Measurements from ENCODE around the gene TEX30.
A peak's percentile ranks its signal among the peaks of the same experiment; 100 is the strongest.

Gene TEX30

DNA sequence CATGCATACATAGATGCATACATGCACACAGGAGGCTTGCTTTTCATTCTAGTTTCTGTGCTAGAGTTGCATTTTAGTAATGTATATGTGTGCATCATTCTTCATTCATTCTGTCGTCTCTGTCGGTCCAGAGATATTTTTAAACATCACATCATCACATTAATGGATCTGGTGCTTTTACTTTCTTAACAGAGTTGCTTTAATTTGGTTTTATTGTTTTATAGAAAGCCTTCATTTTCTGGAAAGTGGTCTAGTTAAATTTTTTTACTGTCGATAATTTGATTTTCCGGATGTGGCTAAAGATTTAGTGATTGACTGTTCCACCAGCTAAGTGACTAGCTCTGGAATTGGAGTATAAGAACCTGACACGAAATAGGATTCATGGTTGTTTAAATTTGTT, 42.2 kb upstream of the TEX30 start:
- Histone ChIP-seq H3K36me3 (replicated peaks; ENCODE audit: low read depth, low read length) (peaks cover 35% of the 10 kb centered on the region), H3K27me3 (ENCODE audit: low read depth, low read length) (no peaks in the 10 kb centered on the region), H3K4me3 (ENCODE audit: low read length) (no peak overlapping the region), H3K9me3 (ENCODE audit: insufficient read depth, low read length) (peaks cover 5% of the 10 kb centered on the region; the same call in 1 of the 2 replicates), H3K9ac (ENCODE audit: low read length) (no peak overlapping the region), H3K79me2 (ENCODE audit: low read length) (0 out of 2 replicates have a peak, but pooled peaks cover 4% of the 10 kb centered on the region), H3K4me1 (ENCODE audit: low read length) (peaks cover 12% of the 10 kb centered on the region), H3K27ac (ENCODE audit: low read length) (no peak overlapping the region), H4K20me1 (ENCODE audit: insufficient read depth, low read length) (0 out of 2 replicates have a peak, but pooled peaks cover 7% of the 10 kb centered on the region), H3K4me2 (ENCODE audit: low read length) (no peak overlapping the region), H2AFZ (ENCODE audit: low read depth, low read length) (no peak overlapping the region)
- TF ChIP-seq, protein P1, sequence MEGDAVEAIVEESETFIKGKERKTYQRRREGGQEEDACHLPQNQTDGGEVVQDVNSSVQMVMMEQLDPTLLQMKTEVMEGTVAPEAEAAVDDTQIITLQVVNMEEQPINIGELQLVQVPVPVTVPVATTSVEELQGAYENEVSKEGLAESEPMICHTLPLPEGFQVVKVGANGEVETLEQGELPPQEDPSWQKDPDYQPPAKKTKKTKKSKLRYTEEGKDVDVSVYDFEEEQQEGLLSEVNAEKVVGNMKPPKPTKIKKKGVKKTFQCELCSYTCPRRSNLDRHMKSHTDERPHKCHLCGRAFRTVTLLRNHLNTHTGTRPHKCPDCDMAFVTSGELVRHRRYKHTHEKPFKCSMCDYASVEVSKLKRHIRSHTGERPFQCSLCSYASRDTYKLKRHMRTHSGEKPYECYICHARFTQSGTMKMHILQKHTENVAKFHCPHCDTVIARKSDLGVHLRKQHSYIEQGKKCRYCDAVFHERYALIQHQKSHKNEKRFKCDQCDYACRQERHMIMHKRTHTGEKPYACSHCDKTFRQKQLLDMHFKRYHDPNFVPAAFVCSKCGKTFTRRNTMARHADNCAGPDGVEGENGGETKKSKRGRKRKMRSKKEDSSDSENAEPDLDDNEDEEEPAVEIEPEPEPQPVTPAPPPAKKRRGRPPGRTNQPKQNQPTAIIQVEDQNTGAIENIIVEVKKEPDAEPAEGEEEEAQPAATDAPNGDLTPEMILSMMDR (IDR thresholded peaks at IDR 0.05; ENCODE audit: low read depth, low read length): no peak
- TF ChIP-seq EZH2phosphoT487 (IDR thresholded peaks at IDR 0.05; ENCODE audit: low read depth): no peak

DNA sequence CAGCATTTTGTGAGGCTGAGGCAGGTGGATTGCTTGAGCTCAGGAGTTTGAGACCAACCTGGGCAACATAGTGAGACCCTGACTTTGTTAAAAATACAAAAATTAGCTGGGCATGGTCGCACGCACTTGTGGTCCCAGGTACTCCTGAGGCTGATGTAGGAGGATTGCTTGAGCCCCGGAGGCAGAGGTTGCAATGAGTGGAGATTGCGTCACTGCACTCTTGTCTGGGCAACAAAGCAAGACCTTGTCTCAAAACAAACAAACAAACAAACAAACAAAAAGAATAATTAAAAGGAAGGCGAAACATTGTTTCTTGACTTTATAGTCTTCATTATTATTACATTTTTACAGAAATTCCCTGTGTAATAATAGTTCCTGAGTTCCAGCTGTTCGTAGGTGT, 41.2 kb upstream of the TEX30 start:
- Histone ChIP-seq H3K27me3 (ENCODE audit: low read depth, low read length) (no peaks in the 10 kb centered on the region), H3K4me2 (ENCODE audit: low read length) (no peak overlapping the region), H3K9me3 (ENCODE audit: insufficient read depth, low read length) (peaks cover 5% of the 10 kb centered on the region; the same call in 1 of the 2 replicates), H3K9ac (ENCODE audit: low read length) (no peak overlapping the region), H2AFZ (ENCODE audit: low read depth, low read length) (no peak overlapping the region), H3K36me3 (replicated peaks; ENCODE audit: low read depth, low read length) (peaks cover 38% of the 10 kb centered on the region), H3K4me3 (ENCODE audit: low read length) (no peak overlapping the region), H3K27ac (ENCODE audit: low read length) (no peak overlapping the region), H3K4me1 (ENCODE audit: low read length) (peaks cover 12% of the 10 kb centered on the region), H4K20me1 (ENCODE audit: insufficient read depth, low read length) (0 out of 2 replicates have a peak, but pooled peaks cover 7% of the 10 kb centered on the region), H3K79me2 (ENCODE audit: low read length) (peaks cover 7% of the 10 kb centered on the region; the same call in 1 of the 2 replicates)
- TF ChIP-seq, protein P1 (IDR thresholded peaks at IDR 0.05; ENCODE audit: low read depth, low read length): no peak
- no peak for TF ChIP-seq EZH2phosphoT487 (IDR thresholded peaks at IDR 0.05; ENCODE audit: low read depth)

DNA sequence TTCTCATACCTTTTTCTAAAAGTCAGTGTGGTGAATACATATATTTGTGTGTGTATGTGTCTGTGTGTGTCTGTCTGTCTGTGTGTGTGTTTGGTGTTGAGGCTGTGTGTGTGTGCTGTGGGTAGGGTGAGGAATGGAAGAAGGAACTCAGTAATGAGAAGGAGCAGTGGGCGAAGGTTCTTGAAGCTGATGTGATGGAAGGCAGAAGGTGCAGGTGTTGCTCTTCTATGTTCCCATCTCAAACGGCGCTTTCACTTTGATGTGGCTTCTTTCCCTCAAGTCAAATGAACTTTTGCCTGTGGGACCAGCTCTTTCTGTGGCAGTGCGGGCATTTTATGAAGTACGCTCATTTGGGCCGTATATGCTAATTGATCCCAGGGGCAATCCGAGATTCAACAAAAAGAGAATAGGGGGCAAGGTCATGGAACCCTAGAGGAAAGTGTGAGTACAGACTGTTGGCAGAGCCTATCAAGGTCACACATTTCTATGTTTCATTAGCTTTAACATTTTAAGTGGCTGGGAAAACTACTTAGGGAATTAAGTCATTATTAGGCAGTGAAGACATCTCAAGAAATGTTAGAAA, 40.5 kb upstream of the TEX30 start:
- H2AFZ ChIP-seq (ENCODE audit: low read depth, low read length): no peak overlapping the region
- no peaks in the 10 kb centered on the region for H3K27me3 ChIP-seq (ENCODE audit: low read depth, low read length)
- 0 out of 2 replicates have a peak, but pooled peaks cover 7% of the 10 kb centered on the region for H4K20me1 ChIP-seq (ENCODE audit: insufficient read depth, low read length)
- peaks cover 7% of the 10 kb centered on the region; the same call in 1 of the 2 replicates for H3K79me2 ChIP-seq (ENCODE audit: low read length)
- peaks cover 38% of the 10 kb centered on the region for H3K36me3 ChIP-seq (replicated peaks; ENCODE audit: low read depth, low read length)
- H3K9me3 ChIP-seq (ENCODE audit: insufficient read depth, low read length): peaks cover 5% of the 10 kb centered on the region; the same call in 1 of the 2 replicates
- peaks cover 12% of the 10 kb centered on the region for H3K4me1 ChIP-seq (ENCODE audit: low read length)
- no peak overlapping the region for H3K9ac ChIP-seq (ENCODE audit: low read length)
- no peak for TF ChIP-seq EZH2phosphoT487 (IDR thresholded peaks at IDR 0.05; ENCODE audit: low read depth)
- TF ChIP-seq, protein P1 (IDR thresholded peaks at IDR 0.05; ENCODE audit: low read depth, low read length): no peak
- peak overlapping the region; percentile 47 for H3K4me2 ChIP-seq (ENCODE audit: low read length)
- H3K27ac ChIP-seq (ENCODE audit: low read length): no peak overlapping the region
- no peak overlapping the region; the same call in 1 of the 2 replicates for H3K4me3 ChIP-seq (ENCODE audit: low read length)

DNA sequence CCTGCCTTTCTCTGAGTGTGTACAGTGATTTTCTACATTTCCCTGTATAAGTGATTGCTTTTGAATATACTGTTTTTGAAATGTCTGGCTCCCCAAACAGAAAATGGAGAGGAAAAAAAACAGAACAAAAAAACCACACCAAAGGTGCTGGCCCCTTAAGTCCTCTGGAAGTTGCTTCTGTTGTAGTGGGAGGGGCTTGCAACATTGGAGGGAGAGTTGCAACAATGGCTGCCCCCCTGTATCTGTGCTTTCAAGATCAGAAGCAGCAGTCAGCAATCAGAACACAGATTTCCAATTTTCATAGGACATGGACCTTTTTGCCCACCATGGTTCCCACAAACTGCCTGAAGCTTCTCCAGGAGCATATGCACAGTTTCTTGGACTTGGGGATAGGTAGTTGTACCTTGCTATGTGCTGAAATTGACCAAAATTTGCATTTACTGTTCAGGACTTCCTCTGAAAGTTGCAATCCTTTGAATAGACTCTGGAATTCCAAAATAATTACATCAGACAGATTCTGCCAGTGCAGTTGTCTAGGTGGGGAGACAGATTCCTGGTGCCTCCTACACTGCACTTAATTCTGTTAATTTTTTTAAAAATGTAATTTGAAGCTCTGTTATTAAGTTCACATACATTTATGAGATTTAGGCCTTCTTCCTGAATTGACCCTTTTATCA, 39.2 kb upstream of the TEX30 start:
- peaks cover 32% of the 10 kb centered on the region for H3K36me3 ChIP-seq (replicated peaks; ENCODE audit: low read depth, low read length)
- H3K27ac ChIP-seq (ENCODE audit: low read length): no peak overlapping the region
- H2AFZ ChIP-seq (ENCODE audit: low read depth, low read length): no peak overlapping the region

More for the DNA sequence above, 39.2 kb upstream of the TEX30 start:
- TF ChIP-seq EZH2phosphoT487 (IDR thresholded peaks at IDR 0.05; ENCODE audit: low read depth): no peak
- TF ChIP-seq, protein P1 (IDR thresholded peaks at IDR 0.05; ENCODE audit: low read depth, low read length): no peak
- H3K27me3 ChIP-seq (ENCODE audit: low read depth, low read length): no peaks in the 10 kb centered on the region
- H4K20me1 ChIP-seq (ENCODE audit: insufficient read depth, low read length): 0 out of 2 replicates have a peak, but pooled peaks cover 7% of the 10 kb centered on the region
- H3K4me1 ChIP-seq (ENCODE audit: low read length): peaks cover 12% of the 10 kb centered on the region
- peaks cover 5% of the 10 kb centered on the region; the same call in 1 of the 2 replicates for H3K9me3 ChIP-seq (ENCODE audit: insufficient read depth, low read length)
- H3K9ac ChIP-seq (ENCODE audit: low read length): no peak overlapping the region
- no peak overlapping the region for H3K4me2 ChIP-seq (ENCODE audit: low read length)
- peaks cover 7% of the 10 kb centered on the region; the same call in 1 of the 2 replicates for H3K79me2 ChIP-seq (ENCODE audit: low read length)
- H3K4me3 ChIP-seq (ENCODE audit: low read length): no peak overlapping the region

All from OCI-LY3 (cell line).